ENCODE results near the gene KLC1.

- TF ChIP-seq CTCF (IDR thresholded peaks at IDR 0.05): no peak
- TF ChIP-seq POLR2A (IDR thresholded peaks at IDR 0.05): no peak
- no peak for TF ChIP-seq POLR2AphosphoS5 (IDR thresholded peaks at IDR 0.05)
- no peak for TF ChIP-seq EP300 (IDR thresholded peaks at IDR 0.05)
Observed at GRCh38 chr14:103703433-103704385, 74.7 kb downstream of the KLC1 start.
